ENCODE measurements around the gene PALM. TPM values are rescaled to one million over a fixed set of nuclear protein-coding genes. Genes with fewer than 3 reads are reported as not detected.

The PALM gene
- total RNA-seq, 1 donor from 2014 or later, result 13.9 TPM

DNA sequence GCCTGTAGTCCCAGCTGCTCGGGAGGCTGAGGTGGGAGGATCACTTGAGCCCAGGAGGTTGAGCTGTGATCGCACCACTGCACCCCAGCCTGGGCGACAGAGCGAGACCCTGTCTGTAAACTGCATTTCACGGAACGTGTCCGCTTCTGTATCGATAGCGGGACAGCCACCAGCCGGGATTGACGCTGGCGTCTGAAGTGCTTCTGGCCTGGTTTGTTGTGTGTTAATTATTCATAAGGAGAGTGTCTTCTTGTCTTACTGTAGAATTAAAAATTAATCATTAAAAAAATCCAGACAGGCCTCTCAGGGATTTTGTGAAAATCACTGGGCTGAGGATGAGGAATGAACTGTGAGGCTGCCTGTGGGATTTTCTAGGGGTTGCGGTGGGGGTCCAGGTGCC, 26.0 kb downstream of the PALM start:
- no peaks in the 10 kb centered on the region for H3K4me1 ChIP-seq
- no peak overlapping the region for H3K27ac ChIP-seq
- peaks cover 4% of the 10 kb centered on the region for H3F3A ChIP-seq (ENCODE audit: low read depth)
- H3K4me2 ChIP-seq, result no peak overlapping the region
- H3K27ac Mint-ChIP-seq, result no peak overlapping the region
- no peaks in the 10 kb centered on the region for H3K9me3 ChIP-seq (ENCODE audit: low read depth)
- no peak for DNase-seq (ENCODE audit: low spot score)
- H4K20me1 ChIP-seq (ENCODE audit: low read depth), result peaks cover 6% of the 10 kb centered on the region
- no peaks in the 10 kb centered on the region for H3K36me3 ChIP-seq
- H3K4me3 ChIP-seq, result no peak overlapping the region
- H3K79me2 ChIP-seq (ENCODE audit: low read depth), result no peaks in the 10 kb centered on the region
- H3K9ac ChIP-seq, result no peak overlapping the region
- H3K27me3 ChIP-seq, result no peaks in the 10 kb centered on the region
- peaks cover 10% of the 10 kb centered on the region for H3K36me3 Mint-ChIP-seq
- H2AFZ ChIP-seq (replicated peaks), result no peak overlapping the region
- peaks cover 5% of the 10 kb centered on the region for H3K4me1 Mint-ChIP-seq
- no peak for TF ChIP-seq EZH2phosphoT487 (IDR thresholded peaks at IDR 0.05)
- TF ChIP-seq, protein P1, sequence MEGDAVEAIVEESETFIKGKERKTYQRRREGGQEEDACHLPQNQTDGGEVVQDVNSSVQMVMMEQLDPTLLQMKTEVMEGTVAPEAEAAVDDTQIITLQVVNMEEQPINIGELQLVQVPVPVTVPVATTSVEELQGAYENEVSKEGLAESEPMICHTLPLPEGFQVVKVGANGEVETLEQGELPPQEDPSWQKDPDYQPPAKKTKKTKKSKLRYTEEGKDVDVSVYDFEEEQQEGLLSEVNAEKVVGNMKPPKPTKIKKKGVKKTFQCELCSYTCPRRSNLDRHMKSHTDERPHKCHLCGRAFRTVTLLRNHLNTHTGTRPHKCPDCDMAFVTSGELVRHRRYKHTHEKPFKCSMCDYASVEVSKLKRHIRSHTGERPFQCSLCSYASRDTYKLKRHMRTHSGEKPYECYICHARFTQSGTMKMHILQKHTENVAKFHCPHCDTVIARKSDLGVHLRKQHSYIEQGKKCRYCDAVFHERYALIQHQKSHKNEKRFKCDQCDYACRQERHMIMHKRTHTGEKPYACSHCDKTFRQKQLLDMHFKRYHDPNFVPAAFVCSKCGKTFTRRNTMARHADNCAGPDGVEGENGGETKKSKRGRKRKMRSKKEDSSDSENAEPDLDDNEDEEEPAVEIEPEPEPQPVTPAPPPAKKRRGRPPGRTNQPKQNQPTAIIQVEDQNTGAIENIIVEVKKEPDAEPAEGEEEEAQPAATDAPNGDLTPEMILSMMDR (IDR thresholded peaks at IDR 0.05), result no peak
- TF ChIP-seq EZH2 (IDR thresholded peaks at IDR 0.05), result no peak
- H3K4me3 Mint-ChIP-seq, result no peak overlapping the region
- H3K27me3 Mint-ChIP-seq (ENCODE audit: insufficient read depth, low read depth), result peaks cover 3% of the 10 kb centered on the region
- H3K9me3 Mint-ChIP-seq, result no peaks in the 10 kb centered on the region

DNA sequence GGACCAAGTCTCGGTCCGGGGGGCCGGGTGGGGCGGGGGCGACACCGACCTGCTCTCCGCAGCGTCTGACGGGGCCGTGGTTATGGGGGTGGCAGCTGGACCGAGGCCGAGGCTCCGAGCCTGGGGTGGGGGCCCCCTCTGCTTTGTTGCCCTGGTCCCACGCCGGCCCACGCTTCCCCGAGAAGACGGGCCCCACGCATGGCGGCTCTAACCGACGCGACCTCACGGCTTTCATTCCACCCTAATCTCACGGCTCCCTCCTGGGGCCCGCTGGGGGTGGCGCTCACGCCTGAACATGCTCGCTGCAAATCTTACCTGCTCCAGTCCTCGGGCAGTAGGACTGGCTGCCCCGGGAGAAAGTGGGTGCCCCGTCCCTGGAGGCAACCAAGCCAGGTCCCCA, 27.4 kb downstream of the PALM start:
- Histone ChIP-seq H3K4me1 (no peaks in the 10 kb centered on the region), H3K9ac (no peak overlapping the region), H3K36me3 (no peaks in the 10 kb centered on the region), H3K4me2 (no peak overlapping the region), H3F3A (ENCODE audit: low read depth) (peaks cover 4% of the 10 kb centered on the region), H2AFZ (replicated peaks) (no peak overlapping the region), H3K79me2 (ENCODE audit: low read depth) (no peaks in the 10 kb centered on the region), H3K27me3 (no peaks in the 10 kb centered on the region), H3K27ac (no peak overlapping the region), H4K20me1 (ENCODE audit: low read depth) (peaks cover 6% of the 10 kb centered on the region), H3K9me3 (ENCODE audit: low read depth) (no peaks in the 10 kb centered on the region), H3K4me3 (no peak overlapping the region)
- H3K9me3 Mint-ChIP-seq, result no peaks in the 10 kb centered on the region
- no peak for TF ChIP-seq EZH2 (IDR thresholded peaks at IDR 0.05)
- TF ChIP-seq, protein P1 (IDR thresholded peaks at IDR 0.05), result no peak
- no peak for TF ChIP-seq EZH2phosphoT487 (IDR thresholded peaks at IDR 0.05)
- no peak for DNase-seq (ENCODE audit: low spot score)
- peaks cover 3% of the 10 kb centered on the region for H3K27me3 Mint-ChIP-seq (ENCODE audit: insufficient read depth, low read depth)
- H3K4me3 Mint-ChIP-seq, result no peak overlapping the region
- H3K4me1 Mint-ChIP-seq, result peaks cover 7% of the 10 kb centered on the region
- peaks cover 10% of the 10 kb centered on the region for H3K36me3 Mint-ChIP-seq
- H3K27ac Mint-ChIP-seq, result no peak overlapping the region

DNA sequence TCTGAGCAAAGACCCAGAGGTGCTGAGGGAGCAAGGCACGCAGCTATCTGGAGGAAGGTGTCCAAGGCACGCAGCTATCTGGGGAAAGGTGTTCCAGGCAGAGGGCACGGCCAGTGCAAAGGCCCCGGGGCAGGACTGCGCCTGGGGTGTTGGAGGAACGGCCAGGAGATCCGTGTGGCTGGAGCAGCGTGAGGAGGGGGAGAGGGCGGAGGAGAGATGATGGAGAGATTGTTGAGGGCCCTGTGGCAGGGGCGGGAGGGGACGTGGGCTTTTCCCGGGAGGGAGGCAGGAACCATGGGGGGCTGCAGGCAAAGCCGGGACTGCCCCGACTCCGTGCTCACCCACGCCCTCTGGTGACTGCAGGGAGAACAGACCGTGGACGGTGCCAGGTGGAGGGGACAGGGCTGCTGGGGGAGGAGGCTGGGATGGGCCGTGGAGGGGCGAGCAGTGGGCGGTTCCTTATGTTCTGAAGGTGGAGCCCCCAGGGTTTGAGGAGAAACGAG, 28.9 kb downstream of the PALM start:
- Histone ChIP-seq H3K4me3 (no peak overlapping the region), H3F3A (ENCODE audit: low read depth) (peaks cover 4% of the 10 kb centered on the region), H3K36me3 (no peaks in the 10 kb centered on the region), H3K27ac (no peak overlapping the region), H3K4me2 (no peak overlapping the region), H3K9me3 (ENCODE audit: low read depth) (no peaks in the 10 kb centered on the region), H4K20me1 (ENCODE audit: low read depth) (peaks cover 6% of the 10 kb centered on the region), H3K79me2 (ENCODE audit: low read depth) (no peaks in the 10 kb centered on the region), H3K4me1 (no peaks in the 10 kb centered on the region), H3K9ac (no peak overlapping the region), H2AFZ (replicated peaks) (no peak overlapping the region), H3K27me3 (no peaks in the 10 kb centered on the region)
- DNase-seq (ENCODE audit: low spot score), result peak; percentile 63
- H3K4me1 Mint-ChIP-seq, result peaks cover 7% of the 10 kb centered on the region
- H3K27ac Mint-ChIP-seq, result no peak overlapping the region
- peaks cover 3% of the 10 kb centered on the region for H3K27me3 Mint-ChIP-seq (ENCODE audit: insufficient read depth, low read depth)
- H3K4me3 Mint-ChIP-seq, result no peak overlapping the region
- TF ChIP-seq, protein P1 (IDR thresholded peaks at IDR 0.05), result peak; percentile 53
- TF ChIP-seq EZH2 (IDR thresholded peaks at IDR 0.05), result no peak
- peaks cover 8% of the 10 kb centered on the region for H3K36me3 Mint-ChIP-seq
- H3K9me3 Mint-ChIP-seq, result no peaks in the 10 kb centered on the region
